ENCODE data around the gene TRMT44.

Gene TRMT44

GRCh38 chr4:8493484-8493883 is 52.9 kb downstream of the TRMT44 start:
- no peak for DNase-seq (ENCODE audit: low read depth)

- no peak for DNase-seq (ENCODE audit: low read depth)
Observed at GRCh38 chr4:8494218-8494617, 53.6 kb downstream of the TRMT44 start.

DNA sequence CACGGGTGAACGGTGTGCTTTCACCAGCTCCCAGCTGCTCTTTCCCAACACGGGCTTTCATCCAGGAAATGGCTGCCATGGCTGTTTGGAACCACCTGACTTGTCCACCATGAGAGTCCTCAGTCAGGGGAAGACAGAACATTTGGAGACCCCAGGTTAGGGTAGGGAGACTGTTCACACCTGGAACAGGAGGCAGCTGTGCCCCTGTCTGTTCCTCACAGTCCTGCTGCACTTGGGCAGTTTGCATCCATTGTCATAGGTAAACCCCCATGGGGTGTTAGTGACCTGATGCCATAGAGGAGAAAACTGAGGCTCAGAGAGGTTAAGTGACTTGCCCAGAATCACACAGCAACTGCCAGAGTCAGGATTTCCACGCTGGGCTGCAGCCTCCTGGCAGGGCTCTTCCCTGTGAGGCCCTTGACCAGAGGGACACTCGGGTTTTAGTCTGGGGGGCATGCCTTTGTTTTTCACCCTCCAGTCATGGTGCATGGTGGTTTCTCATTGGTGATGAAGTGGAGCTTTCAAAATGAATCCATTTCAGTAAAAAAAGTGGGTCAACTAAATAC is 54.5 kb downstream of the TRMT44 start:
- no peak for DNase-seq (ENCODE audit: low read depth)

DNA sequence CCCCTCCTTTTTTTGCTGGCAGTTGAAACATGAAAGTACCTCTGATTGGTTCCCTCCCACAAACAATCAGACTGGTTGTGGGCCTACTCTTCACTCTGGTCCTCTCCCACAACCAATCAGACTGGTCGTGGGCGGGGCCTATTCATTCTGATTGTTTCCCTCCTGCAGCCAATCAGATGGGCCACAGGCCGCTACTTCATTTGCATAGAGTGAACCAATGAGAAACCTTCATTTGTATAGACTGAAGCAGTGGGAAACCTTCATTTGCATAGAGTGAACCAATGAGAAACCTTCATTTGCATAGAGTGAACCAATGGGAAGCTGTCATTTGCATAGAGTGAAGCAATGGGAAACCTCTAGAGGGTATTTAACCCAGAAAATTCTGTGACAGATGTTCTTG is 55.2 kb downstream of the TRMT44 start:
- DNase-seq (ENCODE audit: low read depth), result no peak

GRCh38 chr4:8497762-8498161 is 57.2 kb downstream of the TRMT44 start:
- no peak for DNase-seq (ENCODE audit: low read depth)

GRCh38 chr4:8500966-8501365 is 60.4 kb downstream of the TRMT44 start:
- DNase-seq (ENCODE audit: low read depth), result no peak

DNA sequence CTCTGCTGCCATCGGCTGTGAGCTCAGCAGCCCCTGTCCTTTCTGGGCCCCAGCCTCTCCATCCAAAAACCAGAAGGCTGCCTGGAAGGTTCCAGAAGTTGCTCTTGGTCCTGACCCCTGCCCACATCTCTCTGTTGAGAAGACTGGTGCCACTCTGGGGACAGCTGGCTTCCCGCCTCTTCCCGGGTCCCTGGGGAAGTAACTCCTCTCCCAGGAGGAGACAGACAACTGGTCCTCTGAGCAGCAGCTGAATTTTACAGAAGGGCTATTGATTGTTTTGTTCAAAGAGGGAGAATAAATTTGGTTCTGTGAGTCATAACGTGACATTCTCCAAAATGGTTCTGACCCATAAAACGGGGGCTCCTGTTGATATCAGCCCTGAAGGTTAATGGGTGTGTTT is 61.2 kb downstream of the TRMT44 start:
- DNase-seq (ENCODE audit: low read depth), result no peak

DNA sequence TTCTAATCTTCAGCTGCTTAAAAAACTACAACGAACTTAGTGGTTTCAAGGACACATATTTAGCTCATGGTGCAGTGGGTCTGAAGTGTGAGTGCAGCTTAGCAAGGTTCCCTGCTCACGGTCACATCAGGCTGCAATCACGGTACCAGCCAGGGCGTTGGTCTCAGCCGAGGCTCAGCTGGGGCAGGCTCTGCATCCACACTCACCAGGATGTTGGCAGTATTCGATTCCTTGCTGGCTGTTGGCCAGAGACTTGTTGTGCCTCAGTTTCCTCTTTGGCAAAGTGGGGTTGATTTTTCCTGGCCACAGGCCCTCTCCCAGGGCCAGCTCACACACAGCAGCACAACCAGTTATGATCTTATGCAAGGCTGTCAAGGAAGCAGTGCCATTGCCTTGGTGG is 61.8 kb downstream of the TRMT44 start:
- DNase-seq (ENCODE audit: low read depth), result no peak

DNA sequence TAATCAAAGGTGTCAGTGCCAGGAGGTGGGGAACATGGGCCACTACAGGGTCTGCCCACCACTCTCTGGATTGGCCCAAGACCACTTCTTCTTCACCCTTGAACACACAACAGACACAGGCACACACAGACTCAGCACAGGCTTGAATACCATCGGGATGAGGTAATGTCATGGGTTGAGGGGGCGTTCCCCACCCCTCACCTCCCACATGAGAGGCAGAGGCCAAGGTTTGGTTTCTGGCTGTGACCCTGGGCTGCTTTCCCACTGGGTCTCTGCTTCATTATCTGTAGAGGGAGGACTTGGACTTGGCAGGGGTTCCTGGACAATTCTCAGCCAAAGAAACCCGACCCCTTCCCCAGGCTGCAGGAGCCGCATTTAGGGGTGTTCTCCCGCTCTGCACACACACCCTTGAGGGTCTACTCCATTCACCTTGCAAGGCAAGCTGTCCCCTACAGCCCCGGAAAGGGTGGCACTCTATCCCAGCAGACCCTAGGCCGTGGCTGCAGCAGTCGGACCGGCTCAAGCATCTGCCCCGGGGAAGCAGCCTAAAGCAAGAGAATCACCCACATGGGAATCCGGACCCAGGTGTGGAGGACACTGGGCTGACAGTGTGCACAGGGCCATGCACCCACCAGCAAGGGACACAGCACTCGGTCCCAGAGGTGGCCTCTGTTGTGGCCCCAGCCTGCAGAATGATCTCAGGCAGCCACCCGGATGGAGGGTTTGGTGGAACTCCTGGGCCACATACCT is 62.4 kb downstream of the TRMT44 start:
- no peak for DNase-seq (ENCODE audit: low read depth)

DNA sequence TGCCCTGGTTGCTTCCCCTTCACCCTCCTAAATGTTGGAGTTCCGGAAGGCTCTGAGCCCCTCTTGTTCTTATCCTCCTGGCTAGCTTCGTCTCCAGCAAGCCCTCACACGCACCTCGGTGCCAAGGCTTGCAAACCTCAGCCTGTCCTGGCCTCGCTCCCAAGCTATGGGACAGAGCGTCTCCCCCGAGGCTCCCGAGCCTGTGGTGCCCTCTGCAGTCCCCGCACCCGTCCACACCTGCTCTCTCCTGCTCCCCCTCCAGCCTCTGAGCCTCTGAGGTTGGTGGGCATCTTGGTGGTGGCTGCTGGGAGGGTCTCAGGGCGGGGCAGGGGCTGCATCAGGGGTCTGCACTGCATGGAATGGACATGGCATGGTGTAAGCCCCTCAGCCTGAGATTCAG is 63.2 kb downstream of the TRMT44 start:
- DNase-seq (ENCODE audit: low read depth), result no peak

- no peak for DNase-seq (ENCODE audit: low read depth)
Observed at GRCh38 chr4:8504279-8505007, 63.9 kb downstream of the TRMT44 start.

DNA sequence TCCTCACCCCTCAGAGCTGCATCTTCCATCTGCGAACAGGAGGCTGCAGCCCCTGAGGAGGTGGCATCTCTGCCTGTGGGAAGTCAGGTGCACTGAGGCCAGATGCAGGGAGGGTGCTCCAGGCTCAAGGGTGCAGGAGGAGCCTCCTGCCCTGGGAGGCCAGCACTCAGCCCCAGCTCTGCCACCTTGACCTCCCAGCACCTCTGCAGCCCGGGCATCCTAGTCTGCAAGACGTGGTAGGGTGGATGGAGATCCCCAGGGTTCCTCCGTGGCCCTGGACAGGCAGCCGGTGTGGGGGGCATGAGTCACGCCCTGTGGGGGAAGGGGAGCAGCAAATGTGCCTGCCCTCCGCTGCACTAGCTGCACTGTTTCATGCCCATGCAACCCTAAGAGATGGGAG is 64.7 kb downstream of the TRMT44 start:
- no peak for DNase-seq (ENCODE audit: low read depth)

DNA sequence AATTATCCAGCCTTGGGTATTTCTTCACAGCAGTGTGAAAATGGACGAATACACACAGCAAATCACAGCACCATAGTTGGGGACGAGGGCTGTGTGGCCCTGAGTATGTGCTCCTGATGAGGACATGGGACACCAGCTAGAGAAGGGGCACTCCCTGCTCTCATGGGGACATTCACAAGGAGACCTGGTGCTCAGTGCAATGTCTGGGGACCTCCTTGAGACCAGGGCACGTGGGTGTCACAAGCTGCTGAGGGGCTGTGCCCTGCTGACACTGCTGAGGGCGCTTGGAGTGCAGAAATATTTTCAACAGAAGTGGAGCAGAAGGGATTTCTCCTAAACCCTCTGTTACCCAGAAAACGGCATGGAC is 65.4 kb downstream of the TRMT44 start:
- no peak for DNase-seq (ENCODE audit: low read depth)

DNA sequence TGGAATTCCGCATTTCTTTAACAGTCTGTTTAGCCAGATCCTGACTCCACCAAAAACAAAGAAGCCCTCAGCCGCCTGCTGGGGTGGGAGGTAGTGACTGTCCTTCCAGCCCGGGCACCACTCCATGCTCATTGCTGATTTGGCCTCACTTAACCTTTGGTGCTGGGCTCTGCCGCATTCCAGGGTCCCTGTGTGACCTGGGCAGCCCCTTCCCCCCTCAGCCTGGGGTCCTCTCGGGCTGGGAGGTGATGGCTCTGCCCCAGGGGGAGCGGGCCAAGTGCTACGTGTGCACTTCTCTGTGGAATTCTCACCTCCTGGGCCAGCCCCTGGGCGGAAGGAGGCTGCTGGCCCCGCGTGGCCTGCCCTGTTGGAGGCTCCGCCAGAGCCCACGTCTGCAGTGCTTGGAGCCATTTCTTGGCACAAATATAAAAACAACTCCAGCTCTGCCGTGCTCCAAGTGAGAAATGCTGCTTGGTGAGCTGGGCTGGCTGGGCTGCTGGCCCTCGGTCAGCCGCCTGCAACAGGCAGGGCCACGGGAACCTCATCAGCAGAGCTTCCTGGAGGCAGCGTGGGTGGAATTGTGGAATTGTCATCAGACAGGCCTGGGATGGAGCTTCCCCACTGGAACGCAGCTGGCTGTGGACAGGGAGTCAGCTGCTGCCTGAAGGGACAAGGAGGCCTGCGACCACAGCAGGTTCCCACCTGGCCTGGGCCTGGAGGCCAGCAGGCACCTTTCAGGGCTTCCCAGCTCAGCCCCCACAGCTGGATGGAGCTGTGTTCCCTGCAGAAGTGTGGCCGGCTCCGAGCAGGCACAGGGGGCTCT is 66.0 kb downstream of the TRMT44 start:
- DNase-seq (ENCODE audit: low read depth), result no peak

- no peak for DNase-seq (ENCODE audit: low read depth)
Observed at GRCh38 chr4:8507196-8507570, 66.6 kb downstream of the TRMT44 start.

DNA sequence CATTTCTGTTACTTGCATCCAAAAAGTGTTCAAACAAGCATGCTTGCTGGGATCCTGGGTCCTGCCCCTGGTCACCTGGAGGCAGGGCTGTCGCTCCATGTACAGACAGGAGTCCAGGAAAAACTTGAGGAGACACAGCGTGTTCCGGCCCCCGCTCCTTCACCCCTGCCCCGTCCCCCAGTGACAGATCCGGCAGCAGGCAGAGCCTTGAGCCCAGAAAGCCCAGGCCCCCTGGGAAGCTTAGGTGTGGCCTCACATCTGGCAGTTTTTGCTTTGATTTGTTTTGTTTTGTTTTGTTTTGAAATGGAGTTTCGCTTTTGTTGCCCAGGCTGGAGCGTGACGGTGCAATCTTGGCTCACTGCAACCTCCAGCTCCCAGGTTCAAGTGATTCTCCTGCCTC is 67.0 kb downstream of the TRMT44 start:
- no peak for DNase-seq (ENCODE audit: low read depth)

DNA sequence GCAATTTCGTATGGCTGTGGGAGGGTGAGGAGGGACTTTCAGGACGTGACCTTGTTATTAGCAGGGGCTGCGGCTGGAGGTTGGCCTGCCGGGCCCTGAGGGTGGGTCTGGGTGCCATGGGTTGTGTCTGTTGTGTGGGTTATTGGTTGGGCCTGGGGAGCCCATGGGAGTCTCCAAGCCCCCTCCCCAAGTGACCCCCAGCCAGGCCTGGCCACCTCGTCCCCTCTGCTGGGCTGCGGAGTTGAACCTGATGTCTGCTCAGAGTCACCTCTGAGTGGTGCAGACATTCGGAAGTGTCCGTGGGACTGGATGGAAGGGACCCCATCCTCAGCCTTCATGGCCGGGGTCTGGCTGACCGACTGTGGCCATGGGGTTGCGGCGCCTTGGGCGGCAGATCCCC is 67.7 kb downstream of the TRMT44 start:
- DNase-seq (ENCODE audit: low read depth), result no peak

DNA sequence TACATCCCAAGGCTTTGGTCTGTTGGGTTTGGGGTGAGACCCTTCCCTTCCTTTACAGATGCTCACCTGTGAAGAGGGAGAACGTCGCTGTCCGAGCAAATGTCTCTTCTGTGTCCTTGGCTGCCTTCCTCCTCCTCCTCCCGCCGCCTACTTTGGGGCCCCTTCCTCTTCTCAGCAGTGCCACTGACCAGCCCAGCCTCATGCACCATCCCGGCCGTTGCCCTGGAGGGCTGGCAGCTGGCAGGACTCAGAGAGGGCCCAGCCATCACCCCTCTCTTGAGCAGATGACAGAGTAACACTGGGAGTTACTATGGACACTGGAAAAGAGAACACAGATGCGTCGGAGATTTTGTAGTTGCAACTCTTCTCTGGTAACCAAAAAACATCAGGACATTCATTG is 68.2 kb downstream of the TRMT44 start:
- no peak for DNase-seq (ENCODE audit: low read depth)

DNA sequence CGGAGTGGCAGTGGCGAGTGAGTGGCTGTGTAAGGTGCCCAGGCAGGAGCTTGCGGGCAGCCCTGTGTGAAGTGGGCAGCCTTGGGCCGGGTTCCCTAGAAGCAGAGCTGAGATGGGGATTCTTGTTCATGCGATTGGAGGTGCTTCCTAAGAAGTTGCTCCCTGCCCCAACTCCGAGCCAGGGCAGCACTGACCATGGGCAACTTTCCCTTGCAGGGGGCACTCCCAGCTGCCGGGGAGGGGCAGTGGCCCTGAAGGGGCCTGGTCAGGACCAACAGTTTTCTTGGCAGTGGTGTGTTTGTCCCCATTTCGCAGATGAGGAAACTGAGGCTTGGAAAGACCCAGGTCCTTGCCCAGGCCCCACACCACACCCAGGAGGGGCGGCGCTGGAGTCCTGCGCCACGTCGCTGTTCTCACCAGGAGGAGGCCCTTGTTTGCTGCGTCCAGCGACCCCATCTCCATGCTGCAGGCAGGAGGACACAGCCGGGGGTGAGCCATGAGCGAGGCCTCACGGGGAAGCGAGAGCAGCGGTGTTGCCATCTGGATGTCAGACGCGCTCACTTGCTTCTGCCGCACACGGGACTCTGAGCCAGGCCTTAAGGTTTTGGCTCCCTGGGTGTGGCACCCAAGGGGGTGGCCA is 68.9 kb downstream of the TRMT44 start:
- no peak for DNase-seq (ENCODE audit: low read depth)

DNA sequence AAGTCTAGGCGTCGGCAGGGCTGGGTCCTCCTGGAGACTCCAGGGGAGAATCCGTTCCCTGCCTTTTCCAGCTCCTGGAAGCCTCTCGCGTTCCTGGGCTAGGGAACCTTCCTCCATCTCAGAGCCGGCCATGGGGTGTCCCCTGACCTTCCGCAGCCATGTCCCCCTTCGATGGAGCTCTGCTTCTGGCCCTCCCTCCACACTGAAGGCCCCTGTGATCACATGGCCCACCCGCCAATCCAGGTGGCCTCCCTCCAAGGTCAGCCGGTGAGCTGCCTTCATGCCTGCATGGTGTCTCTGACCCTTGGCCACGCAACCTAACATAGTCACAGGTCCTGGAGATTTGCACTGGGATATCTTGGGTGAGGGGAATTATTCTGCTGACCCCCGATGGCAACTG is 69.6 kb downstream of the TRMT44 start:
- DNase-seq (ENCODE audit: low read depth), result no peak

- no peak for DNase-seq (ENCODE audit: low read depth)
Observed at GRCh38 chr4:8510611-8511285, 70.2 kb downstream of the TRMT44 start.

DNA sequence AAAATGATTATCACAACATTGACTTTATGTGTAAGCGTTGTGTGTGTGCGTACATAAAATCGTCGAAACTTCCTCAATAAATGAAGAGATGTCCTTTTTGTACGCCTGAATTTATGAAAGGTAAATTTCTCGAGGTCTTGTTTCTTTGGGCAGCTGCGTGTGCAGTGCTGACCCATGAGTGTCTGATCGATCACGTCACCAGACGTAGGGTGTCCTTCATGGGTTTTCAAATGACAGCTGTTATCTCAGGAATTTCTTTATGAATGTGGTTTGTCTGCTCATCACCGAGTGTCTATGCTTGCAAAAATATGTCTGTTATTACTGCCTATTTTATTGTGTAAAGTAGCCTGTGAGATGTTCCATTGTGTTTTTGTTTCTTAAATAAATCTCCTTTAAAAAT is 71.9 kb downstream of the TRMT44 start:
- no peak for DNase-seq (ENCODE audit: low read depth)

Measured in stimulated activated CD8-positive, alpha-beta memory T cell treated with anti-CD3 and anti-CD28 coated beads, Interleukin-15, amount 100 ng/mL, for 1 hour (primary cell).